HG03460 (cell line): ENCODE results near the gene FAAP100.

Experiments
- ATAC-seq: cut with Tn5 transposase; IDR thresholded peaks from one replicate; pipeline ENCODE4 v1.9.1; 2021; ENCODE audit not compliant: unreplicated experiment

Gene FAAP100

DNA sequence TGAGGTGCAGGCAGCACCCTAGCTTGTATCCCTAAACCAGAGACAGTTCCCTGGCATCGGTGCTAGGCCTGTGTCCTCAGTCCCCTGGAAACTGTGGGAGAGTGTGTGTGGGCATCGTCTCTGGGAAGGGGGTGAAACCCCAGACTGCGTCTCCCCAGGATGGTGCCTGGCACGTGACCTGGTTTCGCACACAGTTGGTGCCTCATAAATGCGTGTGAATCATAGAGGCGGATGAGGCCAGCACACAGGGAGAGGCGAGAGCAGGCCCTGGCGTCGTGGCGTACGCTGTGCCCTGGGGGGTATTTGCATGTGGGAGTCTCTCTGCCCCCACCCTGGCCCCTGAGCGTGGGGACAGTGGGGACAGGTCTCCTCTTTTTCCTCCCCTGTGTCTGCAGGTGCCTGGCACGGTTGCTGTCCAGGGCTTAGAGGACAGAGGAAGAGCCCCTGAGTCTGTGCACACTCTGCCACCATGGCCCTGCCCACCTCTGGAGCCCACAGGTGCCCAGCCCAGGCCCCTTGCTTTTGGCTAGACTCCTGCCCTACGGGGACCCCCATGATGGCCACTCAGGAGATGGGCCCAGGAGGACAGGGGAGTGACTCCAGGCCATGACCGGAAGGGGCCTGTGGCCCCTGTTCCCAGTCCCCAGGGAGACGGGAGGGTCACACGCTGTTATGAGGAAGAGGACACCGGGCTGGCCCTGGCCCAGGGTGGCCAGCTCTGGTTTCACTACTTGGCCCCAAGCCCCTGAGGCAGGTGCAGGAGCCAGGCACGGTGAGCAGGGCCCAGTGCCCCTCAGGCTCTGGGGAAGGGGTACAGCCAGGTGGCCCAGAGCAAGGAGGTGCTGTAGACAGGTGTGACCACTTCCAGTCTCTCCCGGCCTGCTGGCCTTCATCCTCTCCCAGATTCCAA lies 25.2 kb downstream of the FAAP100 start:
- no peak for ATAC-seq

DNA sequence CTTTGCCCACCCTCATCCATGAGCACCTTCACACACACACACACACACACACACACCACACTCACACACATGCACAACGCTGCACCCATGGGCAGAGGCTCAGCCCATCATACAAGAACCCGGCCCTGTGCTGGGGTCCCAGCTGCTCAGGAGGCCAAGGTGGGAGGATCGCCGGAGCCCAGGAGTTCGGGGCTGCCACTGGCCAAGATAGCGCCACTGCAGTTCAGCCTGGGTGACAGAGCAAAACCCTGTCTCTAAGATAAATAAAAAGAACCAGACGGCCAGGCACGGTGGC lies 27.3 kb downstream of the FAAP100 start:
- ATAC-seq = no peak

DNA sequence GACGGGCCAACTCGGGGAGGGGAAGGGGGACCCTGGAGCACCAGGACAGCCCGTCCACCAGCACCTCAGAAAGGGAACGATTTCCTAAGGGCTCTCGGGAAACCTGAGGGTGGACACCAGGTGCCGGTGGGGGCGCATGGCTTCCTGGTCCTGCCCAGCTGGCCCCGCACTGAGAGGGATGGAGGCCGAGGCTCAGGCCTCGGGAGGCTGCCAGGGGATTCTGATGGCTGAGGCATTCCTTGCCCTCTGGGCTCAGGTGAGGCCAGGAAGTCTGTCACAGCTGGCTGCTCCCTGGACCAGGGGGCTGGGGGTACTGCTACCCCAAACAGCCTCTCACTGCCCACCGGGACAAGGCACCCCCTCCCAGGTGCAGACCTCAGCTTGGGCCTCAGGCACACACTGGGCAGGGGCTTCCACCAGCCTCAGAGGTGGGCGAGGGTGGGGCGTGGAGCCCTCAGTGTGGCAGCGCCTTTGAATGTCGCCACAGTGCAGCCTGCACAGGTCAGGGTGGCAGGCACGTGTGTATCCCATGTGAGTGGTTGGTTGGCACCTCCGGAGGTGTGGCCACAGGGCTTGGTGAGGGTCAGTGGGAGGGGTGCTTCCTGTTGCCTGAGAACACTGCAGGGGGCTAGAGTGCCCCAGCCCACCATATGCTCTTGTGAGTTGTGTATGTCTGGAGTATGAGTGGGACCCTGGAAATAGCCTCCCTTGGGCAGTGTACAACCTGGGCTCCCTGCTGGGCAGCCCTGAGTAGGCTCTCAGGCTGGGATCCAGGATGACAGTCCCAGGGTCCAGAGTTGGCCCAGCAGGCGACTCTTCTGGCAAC lies 27.9 kb downstream of the FAAP100 start:
- ATAC-seq = no peak

DNA sequence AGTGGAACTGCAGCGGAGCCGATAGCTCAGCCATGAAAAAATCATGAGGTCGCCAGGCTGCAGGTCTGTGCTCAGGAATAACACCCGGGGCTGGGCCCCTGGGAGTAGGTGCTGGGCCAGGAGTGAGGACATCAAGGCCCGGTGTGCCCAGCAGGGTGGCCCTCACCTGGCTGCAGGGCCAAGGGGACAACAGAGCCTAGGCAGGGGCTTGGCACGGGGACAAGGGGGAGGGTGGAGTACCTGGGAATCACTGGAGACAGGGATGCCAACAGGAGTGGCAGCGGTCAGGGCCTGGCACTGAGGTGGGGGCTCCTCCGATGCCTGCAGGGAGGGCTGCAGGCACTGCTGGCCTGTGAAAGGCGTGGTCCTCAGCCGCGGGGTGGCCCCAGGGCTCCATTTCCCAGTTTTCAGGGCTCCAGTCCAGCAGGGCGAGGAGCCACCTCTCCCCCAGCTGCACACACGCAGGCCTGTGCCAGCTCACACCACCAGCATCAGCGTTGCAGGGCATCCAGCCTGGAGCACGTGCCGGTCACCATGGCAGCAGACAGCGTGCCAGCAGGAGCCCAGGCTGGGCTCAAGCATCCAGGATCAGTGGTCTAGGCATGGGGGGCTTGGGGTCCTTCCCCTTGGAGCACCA lies 28.6 kb downstream of the FAAP100 start:
- ATAC-seq = no peak

DNA sequence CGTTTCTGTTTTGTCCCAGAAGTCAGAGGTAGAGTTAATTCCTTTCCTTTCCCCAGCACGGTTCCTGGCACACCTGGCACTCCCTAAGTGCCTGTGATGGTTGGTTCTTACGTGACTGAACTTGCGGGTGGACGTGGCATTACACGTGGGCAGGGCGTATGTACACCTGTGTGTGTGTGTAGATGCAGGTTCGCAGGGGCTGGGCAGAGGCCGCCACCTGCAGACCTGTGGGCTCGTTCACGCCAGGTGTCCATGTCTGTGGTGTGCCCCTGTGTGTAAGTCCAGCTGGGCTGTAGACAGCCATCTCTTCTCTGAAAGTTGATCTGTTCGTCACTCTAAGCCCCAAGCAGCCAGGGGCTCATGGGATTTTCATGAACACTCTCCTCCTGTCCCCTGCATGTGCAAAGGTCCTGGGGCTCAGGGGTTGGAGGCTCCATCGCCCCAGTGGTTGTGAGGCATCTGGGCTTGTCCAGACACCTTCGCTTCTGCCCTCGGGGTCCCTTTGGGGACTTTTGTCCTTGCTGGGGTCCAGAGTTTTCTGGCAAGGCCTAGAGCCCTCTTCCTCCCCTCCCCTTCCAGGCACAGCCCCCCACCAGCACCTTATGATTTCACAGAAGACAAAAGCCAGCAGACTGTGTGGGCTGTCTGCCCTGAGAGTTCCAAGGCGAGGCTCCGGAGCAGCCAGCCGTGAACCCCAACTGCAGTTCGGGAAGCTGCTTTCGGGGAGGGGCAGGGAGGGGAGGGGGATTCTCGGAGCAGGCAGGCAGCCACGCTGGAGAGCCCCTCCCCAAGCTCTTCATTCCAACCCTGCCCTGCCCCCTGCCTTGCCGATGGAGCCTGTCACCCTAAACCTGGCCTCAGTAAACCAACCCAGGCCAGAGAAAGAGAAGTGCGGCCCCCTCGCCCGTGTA lies 29.4 kb downstream of the FAAP100 start:
- no peak for ATAC-seq

DNA sequence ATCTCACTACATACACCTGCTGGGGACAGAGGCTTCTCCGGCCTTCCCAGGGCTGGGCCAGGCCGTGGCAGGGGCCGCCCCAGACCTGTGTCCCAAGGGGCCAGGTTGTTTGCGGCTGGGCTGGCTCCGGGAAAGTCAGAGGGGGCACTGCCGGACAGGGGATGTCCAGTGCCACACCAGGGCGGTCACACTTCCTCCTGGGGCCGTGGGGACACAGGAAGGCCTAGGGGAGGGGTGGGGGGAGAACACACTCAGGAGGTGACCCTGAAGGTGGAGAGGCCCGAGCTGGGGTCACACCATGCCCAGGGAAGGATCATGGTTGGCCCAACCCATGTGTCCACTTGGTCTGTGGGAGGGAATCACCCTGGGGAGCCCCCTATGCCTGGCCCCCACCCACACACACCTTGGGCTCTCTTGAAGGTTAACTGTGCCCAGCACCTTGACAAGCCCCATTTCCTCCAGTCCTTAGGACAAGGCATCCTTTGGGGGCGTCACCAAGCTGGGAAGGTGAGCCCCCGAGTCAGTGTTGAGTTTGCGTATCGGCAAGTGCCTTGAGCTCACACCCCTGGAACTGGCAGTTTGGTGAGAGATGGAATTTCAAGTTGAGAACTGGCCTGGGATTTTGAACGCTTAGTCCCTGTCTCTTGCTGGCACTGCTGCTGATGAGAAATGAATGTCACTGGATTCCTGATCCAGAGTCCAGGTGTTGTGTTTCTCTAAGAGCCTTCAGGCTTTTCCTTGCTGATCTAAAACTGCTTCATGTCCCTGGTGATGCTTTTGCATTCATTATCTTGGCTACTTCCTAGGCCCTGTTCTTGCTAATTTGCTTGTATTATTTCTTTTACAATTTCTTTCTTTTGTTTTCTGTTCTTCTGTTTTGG lies 31.9 kb downstream of the FAAP100 start:
- ATAC-seq = no peak

DNA sequence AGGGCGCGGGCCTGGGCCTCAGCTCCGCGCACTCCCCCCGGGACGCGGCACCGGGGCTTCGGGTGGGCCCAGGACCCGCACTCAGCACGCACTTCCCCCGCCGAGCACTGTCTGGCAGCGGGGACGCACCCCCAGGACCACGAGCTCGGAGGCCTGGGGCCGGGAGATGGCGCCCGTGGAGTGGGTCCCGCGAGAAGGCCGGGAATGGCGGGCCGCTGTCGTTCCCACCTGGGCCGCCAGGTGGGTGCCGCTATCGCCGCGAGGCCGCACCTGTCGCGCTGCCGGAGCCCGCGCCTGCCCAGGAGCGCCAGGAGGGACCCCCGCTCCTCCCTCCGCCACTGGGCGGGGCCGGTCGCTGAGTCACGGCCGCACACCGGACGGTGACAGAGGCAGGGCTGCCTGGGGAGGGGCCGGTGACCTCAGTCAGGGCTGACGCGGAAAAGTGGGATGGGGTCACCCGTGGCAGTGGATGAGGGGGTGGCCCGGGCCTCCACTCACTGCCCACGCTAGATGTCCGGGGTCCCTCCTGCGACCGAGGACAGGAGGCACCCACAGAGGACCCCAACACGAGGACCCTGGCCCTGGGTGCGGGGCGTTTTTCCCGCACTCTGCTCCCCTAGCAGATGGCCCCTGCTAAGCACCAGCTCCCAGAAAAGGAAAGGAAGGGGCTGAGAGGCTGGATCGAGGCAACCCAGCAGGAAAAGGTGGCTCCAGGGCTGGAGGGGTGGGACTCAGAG lies 32.7 kb downstream of the FAAP100 start:
- ATAC-seq = no peak

DNA sequence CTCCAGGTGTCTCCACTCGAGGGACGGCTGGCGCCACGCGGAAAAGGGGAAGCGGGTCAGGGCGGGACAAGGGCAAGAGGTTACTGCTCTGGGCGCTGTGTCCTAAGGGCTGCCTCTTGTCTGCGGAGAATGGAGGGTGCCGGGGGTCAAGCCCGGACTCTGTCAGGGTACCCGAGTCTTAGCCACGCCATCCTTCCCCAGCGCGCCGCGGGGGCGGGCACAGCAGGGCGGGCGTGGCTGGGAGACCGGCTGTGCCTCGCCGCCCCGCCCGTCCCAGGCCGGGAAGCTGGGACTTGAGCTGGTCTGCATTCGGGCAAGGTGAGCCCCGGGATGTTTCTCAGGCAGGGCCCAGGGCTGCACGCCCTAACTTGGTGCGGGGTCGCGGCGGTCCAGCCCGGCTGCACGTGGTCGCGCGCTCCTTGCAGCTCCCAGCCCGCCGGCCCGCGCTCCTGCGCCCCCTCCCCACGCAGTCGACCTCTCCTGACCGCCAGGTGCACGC lies 33.3 kb downstream of the FAAP100 start:
- ATAC-seq = no peak

DNA sequence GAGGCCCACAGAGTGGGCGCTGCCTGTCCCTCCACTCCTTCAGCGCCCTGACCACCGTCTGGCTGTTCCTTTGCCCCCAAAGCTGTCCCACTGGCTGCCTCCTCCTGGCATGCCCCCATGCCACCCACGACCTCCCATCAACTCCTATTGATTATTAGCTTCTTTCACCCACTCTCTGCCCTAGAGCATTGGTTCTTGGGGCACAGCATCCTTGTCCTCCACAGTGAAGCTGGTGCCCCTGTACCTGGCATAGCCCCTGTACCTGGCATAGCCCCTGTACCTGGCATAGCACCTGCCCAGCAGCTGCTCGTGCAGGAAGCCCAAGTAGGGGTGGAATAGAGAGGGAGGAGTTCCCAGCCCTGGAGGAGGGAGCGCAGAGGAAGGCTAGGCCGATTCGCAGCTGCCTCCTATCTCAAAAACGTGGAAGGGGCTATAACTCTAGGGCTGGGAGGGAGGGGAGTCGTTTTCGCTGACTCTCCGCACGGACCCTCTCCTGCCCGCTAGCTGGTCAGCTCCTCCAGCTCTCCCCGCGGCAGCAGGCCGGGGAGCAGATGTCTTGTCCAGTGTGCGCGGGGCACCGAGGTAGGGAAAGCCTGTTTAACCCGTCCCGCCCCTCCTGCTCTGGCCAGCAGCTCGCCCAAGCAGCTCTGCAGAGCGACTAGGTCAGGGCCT lies 33.9 kb downstream of the FAAP100 start:
- ATAC-seq = no peak

DNA sequence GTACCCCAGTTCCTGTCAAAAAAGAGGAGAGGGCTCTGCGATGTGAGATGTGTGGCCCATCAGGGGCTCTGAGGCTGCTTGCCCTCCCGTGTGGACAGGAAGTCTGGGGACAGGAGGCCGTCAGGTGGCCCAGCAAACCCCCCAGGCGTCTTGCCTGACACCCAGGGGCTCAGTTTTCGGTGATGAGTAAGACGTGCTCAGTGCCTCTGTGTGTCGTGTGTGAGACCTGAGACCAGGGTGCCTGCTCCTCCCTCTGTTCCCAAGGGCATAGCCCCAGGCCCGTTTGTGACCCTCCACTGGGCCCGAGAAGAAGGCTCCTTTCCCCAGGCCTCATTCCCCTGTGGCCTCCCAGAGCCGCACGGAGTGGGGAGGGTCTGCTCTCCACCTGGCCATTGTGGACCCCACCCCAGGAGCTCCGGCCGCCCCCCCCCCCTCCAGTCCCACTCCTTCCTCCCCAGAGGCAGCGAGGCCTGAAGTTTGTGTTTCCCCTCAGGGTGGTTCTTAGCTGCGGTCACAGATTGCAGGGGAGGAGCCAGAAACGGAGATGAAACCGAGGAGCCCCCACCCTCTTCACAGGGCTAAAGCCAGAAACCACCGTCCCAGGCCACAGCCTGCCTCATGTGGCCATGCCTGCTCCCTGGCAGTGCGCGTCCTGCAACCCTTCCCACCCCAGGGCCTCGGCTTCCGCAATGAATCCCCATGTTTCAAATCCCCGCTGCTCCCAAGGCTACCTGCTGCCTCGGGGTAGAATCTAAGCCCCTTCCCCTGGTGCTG lies 34.6 kb downstream of the FAAP100 start:
- ATAC-seq = peak; percentile 28

DNA sequence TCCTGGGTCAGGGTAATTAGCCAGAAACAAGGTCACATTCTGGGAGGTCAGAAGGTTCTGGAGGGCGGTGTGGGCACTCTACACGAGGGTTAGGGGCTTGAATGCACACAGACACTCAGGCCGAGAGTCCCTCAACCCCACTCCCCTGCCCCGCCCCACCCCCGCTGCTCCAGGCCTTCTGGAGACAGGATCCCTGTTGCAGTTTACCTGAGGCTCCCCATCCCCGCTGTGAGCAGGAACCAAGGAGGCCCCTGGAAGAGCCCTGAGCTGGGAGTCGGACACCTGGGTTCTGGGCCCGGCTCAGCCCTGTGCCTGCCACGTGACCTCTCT lies 35.2 kb downstream of the FAAP100 start:
- no peak for ATAC-seq

DNA sequence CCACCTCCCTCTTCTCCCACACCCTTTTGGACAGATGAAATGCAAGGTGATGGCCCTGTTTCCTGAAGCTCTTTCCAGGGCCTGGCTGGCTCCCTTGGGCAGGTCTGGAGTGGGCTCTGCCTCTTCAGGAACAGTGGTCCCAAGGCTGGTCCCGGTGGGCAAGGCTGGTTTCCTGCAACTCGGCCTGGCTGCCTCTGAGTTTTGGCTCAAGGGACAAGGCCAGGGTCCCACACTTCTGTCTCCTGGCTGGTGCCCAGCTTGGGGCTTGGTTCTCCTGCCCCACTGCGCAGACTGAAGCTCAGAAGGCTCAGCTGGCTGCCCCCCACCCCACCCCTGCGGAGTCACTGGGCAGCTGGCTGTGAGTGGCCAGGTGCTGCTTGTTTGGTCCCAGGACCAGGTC lies 35.7 kb downstream of the FAAP100 start:
- no peak for ATAC-seq

DNA sequence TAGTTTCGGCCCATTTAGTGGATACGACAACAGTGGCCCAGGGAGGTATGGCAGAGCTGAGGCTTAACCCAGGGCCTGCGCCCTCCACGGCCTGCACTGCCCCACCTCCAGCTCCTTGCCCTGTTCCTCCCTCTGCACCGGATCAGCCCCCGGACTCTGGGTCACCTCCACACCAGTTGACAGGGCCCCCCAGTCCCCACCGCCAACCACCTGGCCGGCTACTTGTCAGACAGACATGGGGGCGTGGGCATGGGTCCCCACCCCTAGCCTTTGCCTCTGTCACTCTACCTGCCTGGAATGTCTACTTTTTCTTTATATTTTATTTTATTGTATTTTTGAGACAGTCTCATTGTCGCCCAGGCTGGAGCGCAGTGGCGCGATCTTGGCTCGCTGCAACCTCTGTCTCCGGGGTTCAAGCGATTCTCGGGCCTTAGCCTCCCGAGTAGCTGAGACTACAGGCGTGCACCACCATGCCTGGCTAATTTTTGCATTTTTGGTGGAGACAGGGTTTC lies 36.6 kb downstream of the FAAP100 start:
- no peak for ATAC-seq

DNA sequence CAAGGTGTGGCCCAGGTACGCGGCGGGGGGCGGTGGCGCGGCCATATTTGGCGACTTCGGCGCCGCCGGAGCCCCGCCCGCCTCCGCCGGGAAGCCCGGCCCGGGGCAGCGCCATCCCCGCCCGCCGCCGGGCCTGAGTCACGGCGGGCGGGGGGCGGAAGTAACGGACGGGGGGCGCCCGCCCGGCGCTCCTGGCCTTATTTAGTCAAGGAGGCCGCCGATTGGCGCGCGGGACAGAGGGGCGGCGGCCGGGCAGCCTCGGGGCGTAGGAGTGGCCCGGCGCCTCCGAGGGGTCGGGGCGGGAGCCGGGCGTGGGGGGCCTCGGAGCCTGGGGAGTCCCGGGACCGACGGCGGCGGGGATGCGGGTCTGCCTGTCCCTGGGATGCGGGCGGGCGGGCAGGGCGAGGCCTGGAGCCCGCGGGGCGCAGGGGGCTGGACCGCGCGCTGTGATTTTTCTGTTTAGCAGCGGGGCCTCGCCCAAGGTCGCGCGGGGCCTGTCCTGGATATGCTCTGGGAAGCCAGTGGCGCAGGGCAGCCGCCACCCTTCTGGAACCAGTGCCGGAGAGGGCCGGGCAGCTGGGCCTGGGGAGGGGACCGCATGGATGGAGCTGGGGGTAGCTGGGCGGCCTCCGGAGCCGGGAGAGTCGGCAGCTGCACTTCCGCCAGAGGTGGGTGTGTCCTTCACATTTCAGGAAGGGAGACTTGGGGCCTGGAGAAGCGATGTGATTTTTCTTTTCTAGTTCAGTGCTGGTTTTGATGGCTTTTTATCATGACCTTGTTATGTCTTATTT lies 37.2 kb downstream of the FAAP100 start:
- peak; percentile 12 for ATAC-seq

DNA sequence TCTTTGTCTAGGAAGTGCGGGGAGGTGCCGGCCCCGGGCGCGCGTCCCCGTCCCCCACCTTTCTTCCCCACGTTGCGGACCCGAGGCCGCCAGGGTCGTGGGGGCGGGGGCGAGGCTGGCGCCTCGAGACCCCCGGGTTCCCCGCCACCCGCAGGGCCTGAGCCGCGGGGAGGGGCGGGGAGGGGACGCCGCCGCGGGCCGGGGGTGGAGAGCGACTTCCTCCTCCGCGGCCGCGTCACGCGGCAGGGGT lies 37.7 kb downstream of the FAAP100 start:
- ATAC-seq = no peak

DNA sequence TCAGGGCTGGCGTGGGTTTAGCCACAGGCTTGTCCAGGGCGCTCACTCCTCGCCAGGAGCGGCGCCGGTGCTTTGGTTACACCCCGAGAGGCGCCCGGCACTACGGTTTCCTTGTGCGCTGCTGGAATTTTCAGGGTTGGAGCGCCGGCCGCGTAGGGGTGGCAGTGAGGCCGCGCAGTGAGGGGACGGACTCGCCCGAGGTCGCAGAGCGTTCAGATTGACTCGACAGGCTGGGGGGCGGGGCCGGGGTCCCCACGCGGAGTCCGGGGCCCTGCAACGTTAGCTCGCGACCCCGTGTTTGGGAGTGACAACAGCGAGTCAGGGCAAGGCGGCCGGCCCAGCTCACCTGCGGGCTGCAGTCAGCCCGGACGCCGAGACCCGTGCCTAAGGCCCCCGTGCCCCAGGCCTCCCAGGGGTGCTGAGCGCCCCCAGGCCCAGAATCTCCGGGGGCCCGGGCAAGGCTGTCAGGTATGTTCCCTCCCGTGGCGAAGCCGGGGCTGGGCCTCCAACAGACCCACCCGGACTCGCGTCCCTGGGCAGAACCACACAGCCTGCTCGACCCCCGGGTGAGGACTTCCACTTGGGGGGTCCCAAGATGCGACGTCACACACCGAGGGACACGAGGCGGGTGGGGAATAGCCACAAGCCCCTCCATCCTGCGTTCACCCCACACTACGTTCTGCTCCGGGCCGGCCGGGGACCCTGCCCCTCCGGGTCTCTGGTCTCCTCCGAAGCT lies 38.2 kb downstream of the FAAP100 start:
- ATAC-seq = no peak
